Muscle layer of colon (tissue), 2 donors: ENCODE data around the gene APOBEC3G.

ENCODE experiments used
- H3K27ac ChIP-seq: one replicate; pipeline ENCODE4 v1.7.0; 2013; ENCODE audit warnings: low read depth, mild to moderate bottlenecking, low read length, moderate library complexity
- H3K27me3 ChIP-seq, 2 donors: one replicate each; pipeline ENCODE4 v1.7.0; 2013; ENCODE audit warnings: low read length in 2 of 2, mild to moderate bottlenecking in 2 of 2; ENCODE audit not compliant: insufficient read depth in 2 of 2, control insufficient read depth in 1 of 2
- H3K36me3 ChIP-seq: one replicate; pipeline ENCODE4 v1.7.0; 2013; ENCODE audit warnings: mild to moderate bottlenecking, low read length; ENCODE audit not compliant: insufficient read depth
- H3K4me1 ChIP-seq: one replicate; pipeline ENCODE4 v1.7.0; 2013; ENCODE audit warnings: mild to moderate bottlenecking, low read length; ENCODE audit not compliant: insufficient read depth
- H3K4me3 ChIP-seq, 2 donors: one replicate each; pipeline ENCODE4 v1.7.0; 2013; ENCODE audit warnings: low read length in 2 of 2, low read depth in 1 of 2, mild to moderate bottlenecking in 1 of 2, moderate library complexity in 1 of 2
- H3K9ac ChIP-seq: one replicate; pipeline ENCODE4 v1.7.0; 2013; ENCODE audit warnings: low read length
- H3K9me3 ChIP-seq: one replicate; pipeline ENCODE4 v1.7.0; 2013; ENCODE audit warnings: mild to moderate bottlenecking, low read length
- donor health status: abdominal sarcoma.
- donor health status: Adenocarcinoma of cecum.

APOBEC3G gene

DNA sequence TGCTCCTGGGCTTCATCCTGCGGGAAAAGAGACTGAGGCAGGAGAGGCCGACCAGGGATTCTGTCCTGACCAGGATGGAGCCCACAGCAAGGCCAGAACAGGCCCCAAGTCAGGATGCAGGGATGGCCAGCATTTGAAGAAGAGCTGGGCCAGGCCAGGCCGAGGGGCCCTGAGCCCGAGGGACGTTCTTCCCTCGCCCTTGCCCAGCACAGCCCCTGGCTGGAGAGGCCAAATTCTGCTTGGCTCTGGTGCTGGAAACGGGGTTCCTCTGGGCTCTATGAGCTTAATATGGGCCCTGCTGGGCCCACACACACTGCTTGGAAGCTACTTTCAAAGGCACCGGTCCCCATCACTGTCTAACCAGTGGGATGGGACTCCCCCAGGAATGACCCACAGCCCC, 7.6 kb downstream of the APOBEC3G start:
- Histone ChIP-seq H3K4me3 (no peak overlapping the region), H3K9me3 (no peaks in the 10 kb centered on the region), H3K36me3 (peaks cover 15% of the 10 kb centered on the region), H3K27ac (no peak overlapping the region), H3K27me3 (no peaks in the 10 kb centered on the region), H3K9ac (no peak overlapping the region), H3K4me1 (no peaks in the 10 kb centered on the region)

- H3K9ac ChIP-seq: no peak overlapping the region
- no peak overlapping the region for H3K27ac ChIP-seq
- no peaks in the 10 kb centered on the region for H3K27me3 ChIP-seq
- peaks cover 2% of the 10 kb centered on the region for H3K36me3 ChIP-seq
- H3K4me3 ChIP-seq: no peak overlapping the region
- no peaks in the 10 kb centered on the region for H3K4me1 ChIP-seq
- H3K9me3 ChIP-seq: no peaks in the 10 kb centered on the region
Measured at GRCh38 chr22:39087098-39087497, 10.0 kb downstream of the APOBEC3G start.

DNA sequence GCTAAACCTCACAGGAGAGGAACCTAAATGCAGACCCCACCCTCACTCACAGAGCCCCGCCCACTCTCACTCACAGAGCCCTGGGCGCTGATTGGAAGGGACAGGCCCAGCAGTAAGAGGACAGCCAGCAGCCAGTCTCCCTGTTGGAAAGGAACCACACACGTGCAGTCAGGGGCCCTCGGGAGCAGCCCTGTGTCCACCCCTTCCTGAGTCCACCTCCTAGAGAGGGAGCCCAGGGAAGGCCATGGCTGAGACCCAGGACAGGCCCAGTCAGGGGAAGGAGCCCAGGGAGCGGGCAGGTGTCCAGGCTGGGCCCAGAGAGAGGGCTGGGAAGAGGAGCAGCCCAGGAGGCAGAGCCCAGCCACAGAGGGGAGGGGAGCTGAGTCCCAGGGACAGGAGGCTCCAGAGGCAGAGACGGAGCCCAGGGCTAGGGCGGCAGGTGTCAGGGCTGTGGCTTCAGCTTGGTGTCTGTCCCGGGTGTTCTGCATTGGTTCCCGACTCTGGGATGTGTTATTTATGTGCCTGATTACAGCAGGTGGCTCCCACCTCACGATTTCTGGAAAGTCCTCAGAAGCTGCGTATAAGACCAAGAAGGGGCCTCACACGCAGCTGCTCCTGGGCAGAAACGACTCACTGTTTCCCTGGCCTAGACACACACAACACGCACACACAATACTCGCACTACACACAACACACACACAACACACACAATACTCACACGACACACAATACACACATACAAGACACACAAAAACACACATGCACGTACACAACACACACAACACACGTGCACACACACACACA, 11.0 kb downstream of the APOBEC3G start:
- Histone ChIP-seq H3K4me1 (no peaks in the 10 kb centered on the region), H3K36me3 (no peaks in the 10 kb centered on the region), H3K9me3 (no peaks in the 10 kb centered on the region), H3K9ac (no peak overlapping the region), H3K4me3 (no peak overlapping the region), H3K27ac (no peak overlapping the region), H3K27me3 (no peaks in the 10 kb centered on the region)

GRCh38 chr22:39088685-39089032, 11.6 kb downstream of the APOBEC3G start:
- Histone ChIP-seq H3K9ac (no peak overlapping the region), H3K27me3 (no peaks in the 10 kb centered on the region), H3K27ac (no peak overlapping the region), H3K36me3 (no peaks in the 10 kb centered on the region), H3K9me3 (no peaks in the 10 kb centered on the region), H3K4me1 (no peaks in the 10 kb centered on the region), H3K4me3 (no peak overlapping the region)

DNA sequence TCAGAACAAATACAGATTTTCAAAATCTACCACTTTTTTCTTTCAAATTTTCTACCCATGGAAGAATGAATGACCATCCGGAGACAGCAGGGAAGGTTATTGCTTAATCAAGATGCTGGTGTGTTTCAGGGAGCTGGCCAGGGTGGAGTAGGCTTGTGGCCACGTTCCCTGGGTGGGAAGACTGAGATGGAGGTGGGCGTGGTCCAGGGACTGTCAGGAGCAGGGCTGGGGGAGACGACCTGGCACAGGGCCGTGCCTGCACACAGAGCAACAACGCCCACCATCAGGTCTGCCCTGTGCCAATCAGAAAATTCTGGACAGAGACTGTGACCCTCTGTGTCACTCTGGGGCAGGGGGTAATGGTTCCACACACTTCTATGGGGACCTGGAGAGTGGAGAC, 12.9 kb downstream of the APOBEC3G start:
- H3K27me3 ChIP-seq: no peaks in the 10 kb centered on the region
- no peak overlapping the region for H3K4me3 ChIP-seq
- H3K9ac ChIP-seq: no peak overlapping the region
- H3K9me3 ChIP-seq: no peaks in the 10 kb centered on the region
- no peak overlapping the region for H3K27ac ChIP-seq
- no peaks in the 10 kb centered on the region for H3K4me1 ChIP-seq
- no peaks in the 10 kb centered on the region for H3K36me3 ChIP-seq

DNA sequence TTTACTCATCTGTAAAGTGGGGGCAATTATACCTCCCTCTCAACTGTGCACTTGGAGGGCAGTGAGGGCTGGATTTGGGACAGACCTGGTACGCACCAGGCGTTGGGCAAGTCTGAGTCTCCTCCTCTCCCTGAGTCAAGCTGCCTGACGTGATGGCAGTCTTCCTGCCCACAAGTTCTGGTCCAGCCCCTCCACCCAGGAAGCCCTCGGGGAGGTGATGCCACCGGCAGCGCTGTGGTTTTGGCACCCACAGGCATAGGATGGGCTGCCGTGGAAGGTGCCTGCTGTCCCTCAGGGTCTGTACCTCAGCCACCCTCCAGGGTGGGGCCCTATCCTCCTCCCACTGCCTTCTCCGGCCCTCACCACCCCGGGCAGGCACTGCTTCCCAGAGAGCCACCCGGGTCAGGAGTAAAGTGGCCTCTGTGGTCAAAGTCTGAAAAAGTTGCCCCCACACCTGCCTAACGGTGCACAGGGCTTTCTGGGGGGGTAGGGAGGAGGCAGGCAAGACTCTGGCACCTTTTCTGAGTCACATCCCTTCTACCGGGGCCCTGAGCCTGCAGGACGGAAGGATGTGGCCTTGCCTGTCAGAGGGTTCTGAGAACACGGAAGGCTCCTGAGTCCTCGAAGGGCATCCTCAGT, 13.5 kb downstream of the APOBEC3G start:
- H3K9ac ChIP-seq: no peak overlapping the region
- no peaks in the 10 kb centered on the region for H3K27me3 ChIP-seq
- H3K27ac ChIP-seq: no peak overlapping the region
- no peak overlapping the region for H3K4me3 ChIP-seq
- no peaks in the 10 kb centered on the region for H3K9me3 ChIP-seq
- no peaks in the 10 kb centered on the region for H3K36me3 ChIP-seq
- H3K4me1 ChIP-seq: no peaks in the 10 kb centered on the region

DNA sequence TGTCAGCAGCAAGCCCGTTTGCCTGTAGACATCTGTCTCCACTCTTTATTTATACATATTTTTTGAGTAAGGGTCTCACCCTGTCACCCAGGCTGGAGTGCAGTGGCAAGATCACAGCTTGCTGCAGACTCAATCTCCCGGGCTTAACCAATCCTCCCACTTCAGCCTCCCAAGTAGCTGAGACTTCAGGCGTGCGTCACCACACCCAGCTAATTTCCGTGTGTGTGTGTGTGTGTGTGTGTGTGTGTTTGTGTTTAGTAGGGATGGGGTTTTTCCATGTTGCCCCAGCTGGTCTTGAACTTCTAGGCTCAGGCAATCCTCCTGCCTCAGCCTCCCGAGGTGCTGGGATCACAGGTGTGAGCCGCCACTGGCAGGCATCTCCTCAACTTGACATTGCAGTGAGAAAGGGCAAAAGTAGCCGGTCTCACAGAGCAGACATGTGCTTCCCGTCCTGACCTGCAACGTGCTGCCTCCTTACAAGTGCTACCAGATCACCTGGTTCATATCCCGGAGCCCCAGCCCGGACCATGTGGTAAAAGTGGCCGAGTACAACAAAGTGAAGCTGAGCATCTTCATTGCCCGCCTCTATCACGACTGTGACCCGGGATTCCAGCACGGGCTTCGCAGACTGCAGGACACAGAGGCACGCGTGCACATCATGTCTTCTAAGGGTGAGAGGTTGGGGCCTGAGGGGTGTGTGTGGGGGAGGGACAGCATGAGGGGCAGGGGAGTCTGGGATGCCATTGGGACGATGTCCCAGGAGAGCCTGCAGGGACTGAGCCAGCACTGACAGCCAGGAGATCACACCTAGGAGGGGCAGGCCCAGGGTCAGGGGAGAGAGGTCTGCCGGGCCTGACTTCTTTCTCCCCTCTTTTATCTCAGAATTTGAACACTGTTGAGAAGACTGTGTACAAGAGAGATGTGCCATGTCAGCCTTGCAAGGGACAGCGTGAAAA, 14.3 kb downstream of the APOBEC3G start:
- Histone ChIP-seq H3K4me1 (no peaks in the 10 kb centered on the region), H3K9ac (no peak overlapping the region), H3K9me3 (no peaks in the 10 kb centered on the region), H3K27ac (no peak overlapping the region), H3K27me3 (no peaks in the 10 kb centered on the region), H3K4me3 (no peak overlapping the region), H3K36me3 (no peaks in the 10 kb centered on the region)

GRCh38 chr22:39092111-39092862, 15.2 kb downstream of the APOBEC3G start:
- Histone ChIP-seq H3K4me3 (no peak overlapping the region), H3K9ac (no peak overlapping the region), H3K4me1 (no peaks in the 10 kb centered on the region), H3K27ac (no peak overlapping the region), H3K9me3 (no peaks in the 10 kb centered on the region), H3K27me3 (no peaks in the 10 kb centered on the region), H3K36me3 (no peaks in the 10 kb centered on the region)

- Histone ChIP-seq H3K27ac (no peak overlapping the region), H3K27me3 (no peaks in the 10 kb centered on the region), H3K9ac (no peak overlapping the region), H3K4me3 (no peak overlapping the region), H3K36me3 (no peaks in the 10 kb centered on the region), H3K4me1 (no peaks in the 10 kb centered on the region), H3K9me3 (no peaks in the 10 kb centered on the region)
Measured at GRCh38 chr22:39094717-39095389, 17.8 kb downstream of the APOBEC3G start.

GRCh38 chr22:39095971-39096370, 18.9 kb downstream of the APOBEC3G start:
- no peak overlapping the region for H3K27ac ChIP-seq

More at GRCh38 chr22:39095971-39096370, 18.9 kb downstream of the APOBEC3G start:
- no peaks in the 10 kb centered on the region for H3K27me3 ChIP-seq
- no peak overlapping the region for H3K9ac ChIP-seq
- H3K4me3 ChIP-seq: no peak overlapping the region
- no peaks in the 10 kb centered on the region for H3K9me3 ChIP-seq
- H3K36me3 ChIP-seq: no peaks in the 10 kb centered on the region
- H3K4me1 ChIP-seq: no peaks in the 10 kb centered on the region
